ENCODE results near the gene SRGAP1.

SRGAP1 gene

GRCh38 chr12:64051057-64051456 is 206.6 kb downstream of the SRGAP1 start:
- Histone ChIP-seq H3K9me3 (ENCODE audit: control insufficient read depth, low read depth, low read length) (no peaks in the 10 kb centered on the region), H3K4me3 (ENCODE audit: low read length) (no peak overlapping the region), H3K36me3 (ENCODE audit: control insufficient read depth, low read depth, low read length) (no peaks in the 10 kb centered on the region)

DNA sequence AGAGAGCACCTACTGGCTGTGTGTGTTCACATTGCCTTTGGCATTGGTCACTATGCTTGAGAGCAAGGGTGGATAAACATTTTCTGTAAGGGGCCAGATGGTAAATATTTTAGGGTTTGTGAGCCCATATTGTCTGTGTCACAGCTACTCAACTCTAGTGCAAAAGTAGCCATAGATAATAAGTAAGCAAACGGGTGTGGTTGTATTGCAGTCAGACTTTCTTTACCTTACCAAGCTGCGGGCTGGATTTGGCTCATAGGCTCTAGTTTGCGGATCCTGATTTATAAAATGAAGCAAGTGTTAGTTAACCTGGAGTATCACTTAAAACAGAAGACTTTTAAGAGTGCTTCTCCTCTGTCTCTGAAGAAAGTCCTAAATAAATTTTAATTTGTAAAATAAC is 208.6 kb downstream of the SRGAP1 start:
- Histone ChIP-seq H3K4me1 (ENCODE audit: control insufficient read depth, low read depth, low read length) (no peaks in the 10 kb centered on the region), H3K9me3 (ENCODE audit: control insufficient read depth, low read depth, low read length) (no peaks in the 10 kb centered on the region), H3K9ac (ENCODE audit: low read length) (no peak overlapping the region), H3K36me3 (ENCODE audit: control insufficient read depth, low read depth, low read length) (no peaks in the 10 kb centered on the region), H3K27me3 (ENCODE audit: control insufficient read depth, insufficient read depth, low read length) (no peaks in the 10 kb centered on the region), H3K4me3 (ENCODE audit: low read length) (no peak overlapping the region), H3K27ac (ENCODE audit: low read length) (no peak overlapping the region)

More at GRCh38 chr12:64051057-64051456, 206.6 kb downstream of the SRGAP1 start:
- Histone ChIP-seq H3K27me3 (ENCODE audit: control insufficient read depth, insufficient read depth, low read length) (no peaks in the 10 kb centered on the region), H3K4me1 (ENCODE audit: control insufficient read depth, low read depth, low read length) (no peaks in the 10 kb centered on the region), H3K27ac (ENCODE audit: low read length) (no peak overlapping the region), H3K9ac (ENCODE audit: low read length) (no peak overlapping the region)

DNA sequence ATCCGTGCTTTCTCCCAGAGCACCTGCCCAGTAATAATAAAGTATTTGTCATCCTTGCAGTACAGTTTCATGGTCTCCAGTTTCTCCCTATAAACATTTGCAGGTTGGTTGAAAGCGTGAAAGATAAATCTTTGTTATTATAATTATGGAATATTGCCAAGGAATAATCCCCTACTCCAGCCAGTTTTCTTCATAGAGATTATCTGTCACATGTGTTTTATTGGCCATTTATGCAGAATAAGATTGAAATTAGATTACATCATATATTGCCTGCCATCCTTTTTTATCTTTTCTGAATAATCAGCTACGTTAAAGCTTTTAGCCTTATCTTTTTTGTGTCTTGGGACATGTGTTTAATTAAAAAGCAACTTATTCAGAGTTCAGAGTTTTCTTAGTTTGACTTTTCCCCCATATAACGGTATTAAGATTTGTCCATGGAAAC is 209.6 kb downstream of the SRGAP1 start:
- Histone ChIP-seq H3K27me3 (ENCODE audit: control insufficient read depth, insufficient read depth, low read length) (no peaks in the 10 kb centered on the region), H3K9ac (ENCODE audit: low read length) (no peak overlapping the region), H3K9me3 (ENCODE audit: control insufficient read depth, low read depth, low read length) (no peaks in the 10 kb centered on the region), H3K36me3 (ENCODE audit: control insufficient read depth, low read depth, low read length) (no peaks in the 10 kb centered on the region), H3K27ac (ENCODE audit: low read length) (no peak overlapping the region), H3K4me1 (ENCODE audit: control insufficient read depth, low read depth, low read length) (peaks cover 6% of the 10 kb centered on the region), H3K4me3 (ENCODE audit: low read length) (no peak overlapping the region)

- Histone ChIP-seq H3K9ac (ENCODE audit: low read length) (no peak overlapping the region), H3K27me3 (ENCODE audit: control insufficient read depth, insufficient read depth, low read length) (no peaks in the 10 kb centered on the region), H3K36me3 (ENCODE audit: control insufficient read depth, low read depth, low read length) (no peaks in the 10 kb centered on the region), H3K27ac (ENCODE audit: low read length) (no peak overlapping the region), H3K9me3 (ENCODE audit: control insufficient read depth, low read depth, low read length) (no peaks in the 10 kb centered on the region), H3K4me3 (ENCODE audit: low read length) (no peak overlapping the region), H3K4me1 (ENCODE audit: control insufficient read depth, low read depth, low read length) (peaks cover 6% of the 10 kb centered on the region)
Measured at GRCh38 chr12:64056741-64057140, 212.2 kb downstream of the SRGAP1 start.

DNA sequence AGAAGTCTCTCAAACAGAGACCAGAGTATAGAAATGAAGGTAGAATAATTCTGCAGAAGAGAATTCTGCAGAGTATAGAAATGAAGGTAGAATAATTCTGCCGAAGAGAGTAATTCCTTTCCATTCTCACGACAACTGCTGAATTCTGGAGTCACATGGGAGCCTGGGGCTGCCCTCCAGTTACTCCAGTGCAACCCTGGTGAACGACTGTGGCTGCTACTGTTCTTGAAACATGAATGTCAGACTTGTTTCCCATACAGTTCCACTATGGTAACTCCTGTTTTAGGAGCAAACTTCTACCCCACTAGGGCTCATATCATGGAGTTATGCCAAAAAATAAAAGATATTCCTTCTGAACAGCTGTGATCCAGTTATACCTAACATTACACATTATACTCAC is 213.2 kb downstream of the SRGAP1 start:
- Histone ChIP-seq H3K4me1 (ENCODE audit: control insufficient read depth, low read depth, low read length) (peaks cover 6% of the 10 kb centered on the region), H3K9ac (ENCODE audit: low read length) (no peak overlapping the region), H3K36me3 (ENCODE audit: control insufficient read depth, low read depth, low read length) (no peaks in the 10 kb centered on the region), H3K4me3 (ENCODE audit: low read length) (no peak overlapping the region), H3K27ac (ENCODE audit: low read length) (no peak overlapping the region), H3K27me3 (ENCODE audit: control insufficient read depth, insufficient read depth, low read length) (no peaks in the 10 kb centered on the region), H3K9me3 (ENCODE audit: control insufficient read depth, low read depth, low read length) (no peaks in the 10 kb centered on the region)

DNA sequence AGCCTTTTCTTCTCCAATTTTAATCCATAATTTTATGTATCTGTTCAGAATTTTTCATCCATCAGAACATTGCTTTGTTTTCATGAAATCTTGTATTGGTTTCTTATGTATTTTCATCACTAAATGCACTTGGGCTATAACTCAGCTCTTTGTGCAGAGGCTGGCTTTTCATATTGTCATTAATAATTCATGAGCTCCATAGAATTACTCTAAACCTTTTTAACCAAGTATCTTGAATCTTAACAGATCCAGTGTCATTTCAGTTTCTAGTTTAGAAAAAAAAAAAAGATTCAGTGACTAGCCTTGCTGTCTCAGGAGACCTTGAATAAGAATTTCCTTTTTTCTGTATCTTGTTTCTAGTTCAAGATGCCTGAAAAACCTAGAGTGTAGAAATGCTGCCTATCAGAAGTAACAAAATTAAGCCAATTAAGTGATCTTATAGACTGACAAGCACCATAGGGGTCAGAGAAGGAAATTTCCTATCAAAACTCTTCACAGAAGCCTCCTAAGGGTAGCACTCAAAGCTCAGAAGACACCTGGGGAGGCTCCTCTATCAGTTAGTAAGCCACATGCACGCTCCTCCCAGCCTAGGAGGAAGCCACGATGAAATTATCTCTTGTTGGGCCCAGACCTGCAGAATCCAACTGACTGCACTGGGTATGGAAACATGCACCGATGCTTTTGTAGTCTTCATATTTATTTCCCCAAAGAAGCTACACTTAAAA is 214.2 kb downstream of the SRGAP1 start:
- no peaks in the 10 kb centered on the region for H3K27me3 ChIP-seq (ENCODE audit: control insufficient read depth, insufficient read depth, low read length)
- H3K9me3 ChIP-seq (ENCODE audit: control insufficient read depth, low read depth, low read length) = no peaks in the 10 kb centered on the region

GRCh38 chr12:64059685-64060084 is 215.2 kb downstream of the SRGAP1 start:
- H3K9me3 ChIP-seq (ENCODE audit: control insufficient read depth, low read depth, low read length) = no peaks in the 10 kb centered on the region
- H3K27ac ChIP-seq (ENCODE audit: low read length) = no peak overlapping the region
- H3K9ac ChIP-seq (ENCODE audit: low read length) = no peak overlapping the region
- no peaks in the 10 kb centered on the region for H3K36me3 ChIP-seq (ENCODE audit: control insufficient read depth, low read depth, low read length)
- no peak overlapping the region for H3K4me3 ChIP-seq (ENCODE audit: low read length)
- peaks cover 6% of the 10 kb centered on the region for H3K4me1 ChIP-seq (ENCODE audit: control insufficient read depth, low read depth, low read length)
- H3K27me3 ChIP-seq (ENCODE audit: control insufficient read depth, insufficient read depth, low read length) = no peaks in the 10 kb centered on the region

More for the DNA sequence above, 214.2 kb downstream of the SRGAP1 start:
- H3K36me3 ChIP-seq (ENCODE audit: control insufficient read depth, low read depth, low read length) = no peaks in the 10 kb centered on the region
- H3K27ac ChIP-seq (ENCODE audit: low read length) = no peak overlapping the region
- no peak overlapping the region for H3K4me3 ChIP-seq (ENCODE audit: low read length)
- no peak overlapping the region for H3K9ac ChIP-seq (ENCODE audit: low read length)
- H3K4me1 ChIP-seq (ENCODE audit: control insufficient read depth, low read depth, low read length) = peaks cover 6% of the 10 kb centered on the region

GRCh38 chr12:64061868-64062375 is 217.4 kb downstream of the SRGAP1 start:
- H3K9ac ChIP-seq (ENCODE audit: low read length) = no peak overlapping the region
- H3K4me3 ChIP-seq (ENCODE audit: low read length) = no peak overlapping the region
- no peak overlapping the region for H3K27ac ChIP-seq (ENCODE audit: low read length)
- H3K9me3 ChIP-seq (ENCODE audit: control insufficient read depth, low read depth, low read length) = no peaks in the 10 kb centered on the region
- peaks cover 6% of the 10 kb centered on the region for H3K4me1 ChIP-seq (ENCODE audit: control insufficient read depth, low read depth, low read length)
- no peaks in the 10 kb centered on the region for H3K36me3 ChIP-seq (ENCODE audit: control insufficient read depth, low read depth, low read length)
- no peaks in the 10 kb centered on the region for H3K27me3 ChIP-seq (ENCODE audit: control insufficient read depth, insufficient read depth, low read length)

- Histone ChIP-seq H3K27me3 (ENCODE audit: control insufficient read depth, insufficient read depth, low read length) (no peaks in the 10 kb centered on the region), H3K36me3 (ENCODE audit: control insufficient read depth, low read depth, low read length) (no peaks in the 10 kb centered on the region), H3K9me3 (ENCODE audit: control insufficient read depth, low read depth, low read length) (no peaks in the 10 kb centered on the region), H3K27ac (ENCODE audit: low read length) (no peak overlapping the region), H3K4me1 (ENCODE audit: control insufficient read depth, low read depth, low read length) (peaks cover 6% of the 10 kb centered on the region), H3K9ac (ENCODE audit: low read length) (no peak overlapping the region), H3K4me3 (ENCODE audit: low read length) (no peak overlapping the region)
Measured at GRCh38 chr12:64063121-64063520, 218.6 kb downstream of the SRGAP1 start.

DNA sequence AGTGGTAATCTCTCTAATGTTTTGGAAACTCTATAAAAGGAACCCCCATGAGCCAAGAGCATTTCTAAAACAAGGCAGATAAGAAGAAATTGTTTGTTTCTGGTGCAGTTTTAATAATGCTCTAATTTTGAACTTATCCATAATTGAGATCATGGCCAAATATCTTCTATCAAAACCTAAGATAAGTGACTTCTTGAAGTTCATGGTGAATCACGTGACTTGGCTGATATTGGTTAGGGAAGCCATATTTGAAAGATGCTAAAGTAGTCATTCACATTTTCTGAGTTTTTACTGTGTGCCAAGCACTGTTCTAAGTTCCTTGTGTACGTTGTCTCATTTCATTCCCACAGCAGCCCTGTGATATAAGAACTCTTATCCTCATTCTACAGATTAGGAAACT is 219.7 kb downstream of the SRGAP1 start:
- Histone ChIP-seq H3K27me3 (ENCODE audit: control insufficient read depth, insufficient read depth, low read length) (no peaks in the 10 kb centered on the region), H3K4me3 (ENCODE audit: low read length) (no peak overlapping the region), H3K4me1 (ENCODE audit: control insufficient read depth, low read depth, low read length) (no peaks in the 10 kb centered on the region), H3K9me3 (ENCODE audit: control insufficient read depth, low read depth, low read length) (no peaks in the 10 kb centered on the region), H3K36me3 (ENCODE audit: control insufficient read depth, low read depth, low read length) (no peaks in the 10 kb centered on the region), H3K27ac (ENCODE audit: low read length) (no peak overlapping the region), H3K9ac (ENCODE audit: low read length) (no peak overlapping the region)

GRCh38 chr12:64064706-64065105 is 220.2 kb downstream of the SRGAP1 start:
- no peaks in the 10 kb centered on the region for H3K4me1 ChIP-seq (ENCODE audit: control insufficient read depth, low read depth, low read length)
- H3K27ac ChIP-seq (ENCODE audit: low read length) = no peak overlapping the region
- H3K9me3 ChIP-seq (ENCODE audit: control insufficient read depth, low read depth, low read length) = no peaks in the 10 kb centered on the region
- H3K27me3 ChIP-seq (ENCODE audit: control insufficient read depth, insufficient read depth, low read length) = no peaks in the 10 kb centered on the region
- no peak overlapping the region for H3K9ac ChIP-seq (ENCODE audit: low read length)
- no peaks in the 10 kb centered on the region for H3K36me3 ChIP-seq (ENCODE audit: control insufficient read depth, low read depth, low read length)
- no peak overlapping the region for H3K4me3 ChIP-seq (ENCODE audit: low read length)

DNA sequence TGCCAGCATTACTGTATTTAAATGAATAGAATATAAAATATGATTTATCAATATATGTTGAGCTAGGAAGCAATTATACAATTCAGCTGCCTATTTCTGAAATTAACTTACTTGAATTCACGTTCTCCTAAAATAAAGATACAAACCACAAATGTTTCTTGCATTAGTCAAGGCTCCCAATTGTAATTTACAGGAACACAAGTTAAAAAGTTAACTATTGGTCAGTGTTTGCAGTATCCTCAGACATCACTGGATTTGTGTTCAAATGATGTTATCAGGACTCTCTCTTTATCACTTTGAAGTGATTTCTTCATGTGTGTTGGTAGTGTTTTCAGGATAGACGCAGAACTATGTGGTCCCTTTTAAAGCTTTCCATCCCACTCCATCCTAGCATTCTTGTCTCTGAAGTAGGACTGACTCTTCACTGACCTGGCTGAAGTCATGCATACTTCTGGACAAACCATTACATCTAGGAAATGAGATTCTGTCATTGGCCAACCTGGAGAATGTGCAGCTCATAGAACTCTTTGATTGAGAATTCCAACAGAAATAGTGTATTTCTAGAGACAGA is 221.5 kb downstream of the SRGAP1 start:
- H3K27ac ChIP-seq (ENCODE audit: low read length) = no peak overlapping the region
- H3K27me3 ChIP-seq (ENCODE audit: control insufficient read depth, insufficient read depth, low read length) = no peaks in the 10 kb centered on the region
- no peaks in the 10 kb centered on the region for H3K4me1 ChIP-seq (ENCODE audit: control insufficient read depth, low read depth, low read length)
- no peaks in the 10 kb centered on the region for H3K9me3 ChIP-seq (ENCODE audit: control insufficient read depth, low read depth, low read length)
- no peak overlapping the region for H3K9ac ChIP-seq (ENCODE audit: low read length)
- no peaks in the 10 kb centered on the region for H3K36me3 ChIP-seq (ENCODE audit: control insufficient read depth, low read depth, low read length)
- no peak overlapping the region for H3K4me3 ChIP-seq (ENCODE audit: low read length)
